Mononuclear cell (primary cell): ENCODE measurements around the gene DCAF10. TPM values are rescaled to one million over a fixed set of nuclear protein-coding genes. Genes with fewer than 3 reads are reported as not detected.
"Not testable (repeated sequence)": the region's sequence is repeated elsewhere in the genome, so short reads cannot be mapped to it uniquely, and the experiment has no call there.

Experiments
- H3K27me3 ChIP-seq: 2 replicates; pipeline ENCODE4 v1.6.0; 2011; ENCODE audit warnings: low read length, control low read depth; ENCODE audit not compliant: insufficient read depth
- H3K4me1 ChIP-seq: 2 replicates; pipeline ENCODE4 v1.5.1; 2011; ENCODE audit warnings: mild to moderate bottlenecking, low read length, control low read depth; ENCODE audit not compliant: insufficient read depth
- H3K4me3 ChIP-seq: 2 replicates; pipeline ENCODE4 v1.5.1; 2011; ENCODE audit warnings: mild to moderate bottlenecking, low read length, moderate library complexity
- H3K9me3 ChIP-seq: 2 replicates; pipeline ENCODE4 v1.5.1; 2011; ENCODE audit warnings: low read depth, mild to moderate bottlenecking, control low read depth, low read length
- total RNA-seq: library from RNA; depleted of rRNA; stranded (reverse); fragments of >200 nt; gene quantifications from one replicate; pipeline ENCODE4 v1.2.3, GENCODE V29; 2012

DCAF10 gene
- total RNA-seq, 1 donor, result 8.8 TPM

DNA sequence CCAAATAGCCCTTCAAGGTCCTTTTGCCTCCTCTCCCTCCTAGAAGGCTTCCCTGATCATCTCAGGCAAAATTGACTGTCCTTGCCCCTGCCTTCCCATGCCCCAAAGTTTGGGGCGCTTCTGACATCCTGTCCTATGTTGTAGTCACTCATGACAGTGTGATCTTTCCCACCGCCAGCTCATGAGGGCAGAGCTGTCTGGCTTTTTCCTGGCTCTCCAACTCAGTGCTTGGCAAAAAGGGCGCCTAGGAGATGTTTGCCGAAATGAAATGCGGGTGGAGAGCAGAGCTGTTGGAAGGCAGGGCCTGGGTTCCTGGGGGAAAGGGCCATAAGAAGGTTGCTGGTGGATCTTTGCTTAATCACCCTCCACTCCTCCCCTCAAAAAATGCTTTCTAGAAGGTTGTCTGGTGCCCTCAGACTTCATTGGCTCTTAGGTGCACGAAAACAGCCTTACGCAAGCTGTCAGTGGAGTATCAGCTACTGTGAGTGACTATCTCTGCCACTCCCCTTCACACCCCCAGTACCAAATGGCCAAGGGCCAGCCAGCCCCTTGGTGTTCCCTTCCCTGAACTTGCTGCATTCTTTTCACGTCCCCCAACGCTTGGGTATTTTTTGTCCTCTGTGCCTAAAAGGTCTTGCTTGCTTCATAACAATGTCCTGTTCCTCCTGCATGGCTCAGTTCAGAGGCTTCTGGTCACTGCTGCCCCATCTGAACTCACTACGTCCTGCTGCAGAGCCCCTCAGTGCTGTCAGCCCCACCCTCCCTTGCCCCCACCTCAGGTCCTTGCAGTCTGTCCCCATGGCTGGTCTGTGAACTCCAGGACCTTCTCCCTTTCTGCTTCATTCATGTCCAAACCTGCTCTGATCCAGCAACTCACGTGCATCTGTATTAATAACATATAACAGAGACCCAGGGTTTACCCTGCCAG is 106.0 kb downstream of the DCAF10 start:
- Histone ChIP-seq H3K4me1 (peaks cover 48% of the 10 kb centered on the region), H3K27me3 (no peaks in the 10 kb centered on the region), H3K9me3 (no peaks in the 10 kb centered on the region), H3K4me3 (no peak overlapping the region)

DNA sequence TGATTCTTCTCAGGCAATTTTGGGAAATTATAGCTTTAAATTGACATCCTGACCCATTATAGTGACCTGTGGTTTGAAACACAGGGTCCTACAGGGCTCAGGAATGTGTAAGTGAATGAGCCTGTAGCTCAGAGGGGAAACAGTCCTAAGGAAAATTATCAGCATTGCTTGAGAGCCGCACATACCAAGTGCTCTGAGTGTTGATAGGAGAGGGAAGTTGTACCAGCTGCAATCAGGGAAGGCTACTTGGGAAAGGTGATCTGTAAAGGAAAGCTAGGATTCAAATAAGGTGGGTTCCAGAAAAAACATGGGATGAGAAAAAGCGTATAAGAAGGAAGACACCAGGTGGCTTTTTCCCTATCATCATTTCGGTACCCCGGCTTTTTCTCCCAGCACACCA is 107.7 kb downstream of the DCAF10 start:
- Histone ChIP-seq H3K27me3 (no peaks in the 10 kb centered on the region), H3K9me3 (no peaks in the 10 kb centered on the region), H3K4me3 (no peak overlapping the region), H3K4me1 (peaks cover 47% of the 10 kb centered on the region)

DNA sequence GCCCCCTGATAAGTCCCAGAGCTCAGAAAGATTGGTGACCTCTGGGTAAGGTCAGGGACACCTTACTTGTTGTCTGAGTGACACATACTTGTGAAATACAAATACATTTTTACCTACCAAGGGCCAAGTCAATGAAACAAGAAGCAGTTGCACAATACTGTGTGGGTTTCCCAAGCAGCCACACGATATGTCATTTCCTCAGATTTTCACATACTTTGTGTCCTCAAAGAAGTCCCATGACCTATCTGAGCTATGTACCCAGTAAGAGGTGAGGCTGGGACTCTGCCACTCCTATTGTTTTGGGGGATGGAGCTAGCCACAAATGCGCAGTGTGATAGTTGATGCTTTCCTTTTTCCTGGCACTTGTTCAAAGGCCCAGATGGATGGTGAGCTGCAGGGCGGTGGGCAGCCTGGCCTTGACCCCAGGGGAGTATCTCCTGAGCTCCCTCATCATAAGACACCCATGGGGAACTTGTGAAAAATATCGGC is 108.1 kb downstream of the DCAF10 start:
- no peaks in the 10 kb centered on the region for H3K27me3 ChIP-seq
- H3K4me1 ChIP-seq, result peaks cover 46% of the 10 kb centered on the region
- no peak overlapping the region for H3K4me3 ChIP-seq
- no peaks in the 10 kb centered on the region for H3K9me3 ChIP-seq

DNA sequence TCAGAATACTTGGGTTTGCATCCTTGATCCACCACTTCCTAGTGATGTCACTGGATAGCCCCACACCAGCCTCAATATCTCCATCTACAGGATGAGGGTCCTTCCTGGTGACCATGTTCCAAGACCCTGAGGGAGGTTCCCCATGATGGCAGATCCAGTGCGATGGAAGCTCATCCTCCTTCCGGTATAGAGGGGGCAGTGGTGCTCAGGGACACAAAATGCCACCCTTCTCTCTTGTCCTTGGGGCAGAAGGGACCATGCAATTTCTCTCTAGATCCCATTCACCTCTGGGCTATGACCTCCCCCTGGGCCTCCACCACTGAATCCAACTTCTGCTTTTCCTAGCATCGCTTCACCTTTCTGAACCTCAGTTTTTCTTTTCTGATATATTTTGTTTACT is 108.7 kb downstream of the DCAF10 start:
- no peak overlapping the region for H3K4me3 ChIP-seq
- no peaks in the 10 kb centered on the region for H3K27me3 ChIP-seq
- no peaks in the 10 kb centered on the region for H3K9me3 ChIP-seq
- H3K4me1 ChIP-seq, result peaks cover 45% of the 10 kb centered on the region

DNA sequence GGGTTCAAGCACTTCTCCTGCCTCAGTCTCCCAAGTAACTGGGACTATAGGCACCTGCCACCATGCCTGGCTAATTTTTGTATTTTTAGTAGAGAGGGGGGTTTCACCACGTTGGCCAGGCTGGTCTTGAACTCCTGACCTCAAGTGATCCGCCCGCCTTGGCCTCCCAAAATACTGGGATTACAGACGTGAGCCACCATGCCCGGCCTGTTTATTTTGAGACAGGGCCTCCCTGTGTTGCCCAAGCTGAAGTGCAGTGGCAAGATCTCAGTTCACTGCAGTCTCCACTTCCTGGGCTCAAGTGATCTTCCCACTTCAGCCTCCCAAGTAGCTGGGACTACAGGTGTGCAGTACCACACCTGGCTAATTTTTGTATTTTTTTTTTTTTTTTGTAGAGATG is 109.2 kb downstream of the DCAF10 start:
- H3K4me3 ChIP-seq, H3K27me3 ChIP-seq, H3K9me3 ChIP-seq: not testable (repeated sequence)
- H3K4me1 ChIP-seq, result peaks cover 40% of the 10 kb centered on the region

DNA sequence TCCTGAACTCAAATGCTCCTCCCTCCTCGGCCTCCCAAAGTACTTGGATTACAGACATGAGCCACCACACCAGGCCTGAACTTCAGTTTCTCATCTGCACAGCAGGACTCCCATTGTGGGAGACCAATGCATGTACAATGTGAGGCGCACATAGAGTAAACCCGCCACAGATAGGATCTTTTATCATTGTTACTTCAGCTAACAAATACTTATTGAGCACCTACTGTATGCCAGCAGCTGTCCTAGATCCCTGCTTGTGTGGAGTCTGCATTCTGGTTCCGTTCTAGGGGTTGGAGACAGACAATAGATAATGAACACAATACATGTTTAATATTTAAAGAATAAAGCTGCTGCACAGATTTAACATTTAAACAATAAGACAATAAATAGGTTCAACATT is 109.7 kb downstream of the DCAF10 start:
- Histone ChIP-seq H3K9me3 (no peaks in the 10 kb centered on the region), H3K27me3 (no peaks in the 10 kb centered on the region), H3K4me1 (peaks cover 38% of the 10 kb centered on the region)

DNA sequence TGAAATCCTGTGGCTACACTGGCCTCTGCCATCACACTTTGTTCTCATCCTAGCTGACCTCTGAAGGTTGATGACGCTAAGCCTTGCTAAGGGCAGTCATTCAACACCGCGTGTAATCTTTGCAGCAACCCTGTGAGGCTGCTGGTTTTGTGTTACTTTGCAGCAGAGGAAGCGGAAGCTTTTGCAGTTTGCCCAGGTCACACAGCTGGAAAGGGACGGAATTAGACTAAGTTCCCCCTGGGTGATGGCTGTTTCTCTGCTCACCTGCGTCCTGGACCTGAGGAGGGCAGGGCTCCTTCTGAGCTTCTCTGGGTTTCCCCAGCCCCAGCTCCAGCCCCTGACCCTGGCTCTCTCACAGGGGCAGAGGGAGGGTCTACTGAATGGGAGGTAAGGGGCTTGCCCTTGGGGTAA is 110.7 kb downstream of the DCAF10 start:
- no peaks in the 10 kb centered on the region for H3K9me3 ChIP-seq
- no peak overlapping the region for H3K4me3 ChIP-seq
- peaks cover 38% of the 10 kb centered on the region for H3K4me1 ChIP-seq
- H3K27me3 ChIP-seq, result no peaks in the 10 kb centered on the region

More for the DNA sequence above, 109.7 kb downstream of the DCAF10 start:
- H3K4me3 ChIP-seq, result no peak overlapping the region

DNA sequence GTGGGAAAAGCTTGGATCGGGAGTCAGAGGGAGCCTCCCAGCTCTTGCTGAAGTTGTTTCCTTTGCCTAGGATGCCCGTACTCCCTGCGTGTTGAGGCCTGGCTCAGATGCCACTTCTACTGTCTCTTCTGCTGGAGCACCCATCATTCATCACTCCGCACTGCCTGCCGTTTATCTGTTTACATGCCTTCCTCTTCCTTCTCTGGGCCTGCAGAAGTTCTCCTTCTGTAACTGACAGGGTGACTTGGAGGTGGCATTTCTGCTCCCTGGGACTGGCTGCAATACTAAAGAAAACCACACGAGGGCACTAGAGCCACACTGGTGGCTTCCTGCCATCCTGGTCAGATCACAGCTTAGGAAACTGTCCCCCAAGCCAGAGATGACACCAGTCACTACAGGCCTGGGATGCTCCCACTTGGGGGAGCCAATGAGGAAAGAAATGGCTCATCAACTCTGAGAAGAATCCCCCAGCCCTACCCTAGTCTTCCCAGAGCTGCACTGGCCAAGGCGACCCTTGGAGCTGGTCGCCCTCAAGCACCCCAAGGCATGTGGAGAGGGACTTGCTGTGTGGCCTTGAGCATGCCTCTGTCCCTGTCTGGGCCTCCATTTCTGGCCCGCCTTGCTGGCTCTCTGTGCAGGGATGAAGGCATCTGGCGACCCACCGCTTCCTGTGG is 113.0 kb downstream of the DCAF10 start:
- H3K4me3 ChIP-seq, result no peak overlapping the region
- H3K27me3 ChIP-seq, result no peaks in the 10 kb centered on the region
- no peaks in the 10 kb centered on the region for H3K9me3 ChIP-seq
- peaks cover 31% of the 10 kb centered on the region for H3K4me1 ChIP-seq

DNA sequence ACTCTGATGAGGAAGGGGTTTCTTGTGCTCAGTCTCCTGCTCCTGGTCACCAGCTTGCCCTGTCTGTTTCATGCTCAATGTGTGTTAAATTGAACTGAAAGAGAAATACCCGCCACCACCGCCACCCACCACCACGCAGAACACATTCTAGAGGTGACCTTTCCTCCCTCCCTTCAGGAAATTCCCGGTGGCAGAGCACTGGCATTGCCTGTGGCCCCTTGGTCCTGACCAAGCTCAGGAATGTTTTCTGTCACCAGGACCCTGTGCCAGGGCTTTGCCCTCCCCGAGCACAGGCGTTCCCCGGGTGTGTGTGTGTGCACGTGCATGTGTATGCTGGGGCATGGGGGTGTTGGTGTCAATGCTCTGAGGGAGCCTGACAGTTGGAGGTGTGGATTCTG is 113.6 kb downstream of the DCAF10 start:
- Histone ChIP-seq H3K4me1 (peaks cover 27% of the 10 kb centered on the region), H3K4me3 (no peak overlapping the region), H3K9me3 (no peaks in the 10 kb centered on the region), H3K27me3 (no peaks in the 10 kb centered on the region)

DNA sequence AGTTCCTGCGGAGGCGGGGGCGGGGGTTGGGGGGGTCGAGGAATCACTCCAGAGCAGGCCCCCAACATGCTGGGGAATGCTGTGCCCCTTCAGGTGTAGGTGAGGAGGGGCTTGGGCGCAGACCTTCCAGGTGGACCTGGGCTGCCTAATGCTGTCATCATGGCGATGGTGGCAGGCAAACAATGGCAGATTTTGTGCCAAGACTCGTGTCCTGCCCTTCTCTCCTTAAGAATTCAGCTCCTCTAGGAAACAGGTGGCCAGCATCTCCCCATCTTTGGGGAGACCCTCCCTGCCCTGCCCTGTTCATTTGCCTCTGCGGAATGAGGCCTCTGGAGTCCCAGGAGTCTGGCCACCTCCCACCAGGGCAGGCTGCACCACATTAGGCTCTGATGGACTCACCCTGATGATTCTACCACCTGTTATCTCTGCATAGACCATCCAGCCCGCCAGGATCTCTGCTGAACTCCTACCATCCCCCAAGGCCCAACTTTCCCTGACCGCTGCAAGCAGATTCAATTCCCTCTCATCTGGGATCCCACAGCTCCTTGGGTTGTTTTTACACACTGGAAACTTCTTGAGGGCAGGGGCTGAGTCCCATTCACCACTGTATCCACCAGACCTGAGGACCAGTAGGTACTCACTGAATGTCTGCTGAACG is 114.2 kb downstream of the DCAF10 start:
- Histone ChIP-seq H3K4me1 (peaks cover 20% of the 10 kb centered on the region), H3K27me3 (no peaks in the 10 kb centered on the region), H3K9me3 (no peaks in the 10 kb centered on the region), H3K4me3 (no peak overlapping the region)

DNA sequence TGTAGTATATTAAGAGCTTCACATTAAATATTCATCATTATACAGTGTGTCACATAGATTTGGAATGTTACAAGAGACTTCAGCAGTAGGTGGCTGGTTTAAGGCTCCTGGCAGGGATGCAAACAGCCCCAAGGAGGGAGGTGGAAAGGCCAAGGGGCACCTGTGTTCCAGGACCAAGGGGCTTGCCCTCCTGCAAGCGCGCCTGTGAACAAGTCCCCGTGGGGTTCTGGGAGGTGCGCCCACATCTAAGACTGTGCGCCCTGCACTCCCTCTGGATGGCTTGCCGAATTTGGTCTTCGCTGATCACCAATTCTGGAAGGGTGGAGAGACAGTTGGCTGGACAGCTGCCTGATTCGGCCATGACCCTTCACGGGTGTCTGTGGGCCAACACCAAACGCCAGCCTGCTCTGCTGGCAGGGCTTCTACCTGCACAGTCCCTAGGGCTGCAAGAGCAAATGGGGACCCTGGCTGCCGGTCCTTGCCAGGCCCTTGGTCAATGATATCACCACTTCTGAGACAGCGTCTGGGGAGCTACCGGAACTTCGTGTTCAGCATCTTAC is 115.4 kb downstream of the DCAF10 start:
- Histone ChIP-seq H3K9me3 (no peaks in the 10 kb centered on the region), H3K4me3 (no peak overlapping the region), H3K4me1 (peaks cover 15% of the 10 kb centered on the region), H3K27me3 (no peaks in the 10 kb centered on the region)

DNA sequence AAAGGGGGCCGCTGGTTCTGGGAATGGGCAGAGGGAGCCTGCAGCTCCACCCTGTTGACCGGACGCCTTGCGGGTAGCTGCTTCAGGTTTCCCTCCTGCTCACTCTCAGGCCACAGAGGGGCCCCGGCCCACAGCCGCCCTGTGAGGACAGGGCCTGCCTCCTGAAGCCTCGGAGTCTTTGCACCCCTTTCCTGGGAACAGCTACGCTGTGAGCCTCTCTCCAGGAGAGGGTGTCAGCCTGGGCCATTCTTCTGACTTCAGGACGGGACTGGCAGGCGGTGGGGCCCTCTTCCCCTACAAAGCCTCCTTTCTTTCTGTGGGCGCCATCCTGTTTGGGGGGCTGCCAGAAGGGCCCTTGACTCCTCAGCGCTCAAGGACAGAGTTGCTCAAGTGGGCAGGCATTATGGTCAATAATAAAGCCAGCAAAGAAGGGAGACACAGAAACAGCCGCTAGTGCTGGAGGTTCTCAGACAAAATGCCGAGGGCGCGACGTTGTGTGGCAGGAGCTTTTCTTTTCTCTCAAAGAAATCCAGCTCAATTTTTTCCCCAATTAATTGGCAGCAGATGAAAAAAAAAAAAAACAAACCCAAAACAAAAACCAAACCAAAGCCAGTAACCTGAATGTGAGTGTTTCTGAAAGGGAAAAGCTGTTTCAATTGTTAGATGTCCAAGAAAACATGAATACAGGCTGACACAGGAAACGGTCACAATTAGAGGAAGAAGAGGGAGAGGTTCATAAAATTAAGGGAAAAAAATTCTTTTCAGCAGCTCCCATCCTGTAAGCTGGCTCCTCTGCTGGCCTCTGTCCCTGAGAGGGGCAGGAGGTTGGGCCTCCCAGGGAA is 116.1 kb downstream of the DCAF10 start:
- Histone ChIP-seq H3K4me3 (no peak overlapping the region), H3K9me3 (no peaks in the 10 kb centered on the region), H3K4me1 (peaks cover 8% of the 10 kb centered on the region), H3K27me3 (no peaks in the 10 kb centered on the region)
